Measurements from ENCODE around the gene SIGLEC8. TPM values are rescaled to one million over a fixed set of nuclear protein-coding genes. Genes with fewer than 3 reads are reported as not detected.

The SIGLEC8 gene
- total and polyA plus RNA-seq, 9 of the 15 experiments (the other 6 are each of a cell fraction or from before 2014, with no cell fraction given): 0.04 to 0.65 (median 0.39) TPM

DNA sequence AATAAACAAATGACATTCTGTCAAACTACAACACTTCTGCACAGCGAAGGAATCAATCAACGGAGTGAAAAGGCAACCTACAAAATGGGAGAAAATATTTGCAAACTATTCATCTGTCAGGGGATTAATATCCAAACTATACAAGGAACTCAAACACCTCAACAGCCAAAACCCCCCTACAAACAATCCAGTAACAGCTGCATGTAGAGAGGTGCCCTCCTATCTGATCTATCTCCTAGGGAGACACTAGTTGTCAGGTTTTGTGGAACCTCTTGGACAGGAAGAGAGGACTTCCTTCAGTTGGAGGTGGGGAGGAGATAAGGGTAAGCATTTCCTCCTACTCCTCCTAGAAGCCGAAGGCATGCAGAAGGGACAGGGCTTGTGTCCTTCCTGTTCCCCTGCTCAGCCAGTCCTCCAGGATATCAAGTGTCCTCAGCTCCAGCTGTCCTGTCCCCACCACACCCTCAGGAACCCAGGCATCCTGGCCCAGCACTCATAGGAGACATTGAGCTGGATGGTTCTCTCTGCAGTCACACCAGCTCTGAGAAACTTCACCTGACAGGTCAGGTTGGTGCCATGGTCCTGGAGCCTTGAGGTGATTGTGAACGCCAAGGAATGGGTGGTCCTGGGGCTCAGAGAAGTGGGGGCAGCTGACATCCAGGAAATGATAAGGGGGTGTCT is 9.8 kb upstream of the SIGLEC8 start (continued):
- TF ChIP-seq, protein P1, sequence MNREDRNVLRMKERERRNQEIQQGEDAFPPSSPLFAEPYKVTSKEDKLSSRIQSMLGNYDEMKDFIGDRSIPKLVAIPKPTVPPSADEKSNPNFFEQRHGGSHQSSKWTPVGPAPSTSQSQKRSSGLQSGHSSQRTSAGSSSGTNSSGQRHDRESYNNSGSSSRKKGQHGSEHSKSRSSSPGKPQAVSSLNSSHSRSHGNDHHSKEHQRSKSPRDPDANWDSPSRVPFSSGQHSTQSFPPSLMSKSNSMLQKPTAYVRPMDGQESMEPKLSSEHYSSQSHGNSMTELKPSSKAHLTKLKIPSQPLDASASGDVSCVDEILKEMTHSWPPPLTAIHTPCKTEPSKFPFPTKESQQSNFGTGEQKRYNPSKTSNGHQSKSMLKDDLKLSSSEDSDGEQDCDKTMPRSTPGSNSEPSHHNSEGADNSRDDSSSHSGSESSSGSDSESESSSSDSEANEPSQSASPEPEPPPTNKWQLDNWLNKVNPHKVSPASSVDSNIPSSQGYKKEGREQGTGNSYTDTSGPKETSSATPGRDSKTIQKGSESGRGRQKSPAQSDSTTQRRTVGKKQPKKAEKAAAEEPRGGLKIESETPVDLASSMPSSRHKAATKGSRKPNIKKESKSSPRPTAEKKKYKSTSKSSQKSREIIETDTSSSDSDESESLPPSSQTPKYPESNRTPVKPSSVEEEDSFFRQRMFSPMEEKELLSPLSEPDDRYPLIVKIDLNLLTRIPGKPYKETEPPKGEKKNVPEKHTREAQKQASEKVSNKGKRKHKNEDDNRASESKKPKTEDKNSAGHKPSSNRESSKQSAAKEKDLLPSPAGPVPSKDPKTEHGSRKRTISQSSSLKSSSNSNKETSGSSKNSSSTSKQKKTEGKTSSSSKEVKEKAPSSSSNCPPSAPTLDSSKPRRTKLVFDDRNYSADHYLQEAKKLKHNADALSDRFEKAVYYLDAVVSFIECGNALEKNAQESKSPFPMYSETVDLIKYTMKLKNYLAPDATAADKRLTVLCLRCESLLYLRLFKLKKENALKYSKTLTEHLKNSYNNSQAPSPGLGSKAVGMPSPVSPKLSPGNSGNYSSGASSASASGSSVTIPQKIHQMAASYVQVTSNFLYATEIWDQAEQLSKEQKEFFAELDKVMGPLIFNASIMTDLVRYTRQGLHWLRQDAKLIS (CRISPR knock-in tag; IDR thresholded peaks at IDR 0.05): no peak
- peak; percentile 94 for TF ChIP-seq SUPT5H (IDR thresholded peaks at IDR 0.05)
- TF ChIP-seq ZNF707 (CRISPR knock-in tag; conservative IDR thresholded peaks at IDR 0.05): no peak
- TF ChIP-seq NFIC (IDR thresholded peaks at IDR 0.05): peak; percentile 59
- peak; percentile 12; the same call in 1 of the 2 replicates for TF ChIP-seq CXXC5 (CRISPR knock-in tag; IDR thresholded peaks at IDR 0.05)
- TF ChIP-seq MAFK (IDR thresholded peaks at IDR 0.05; ENCODE audit: low read length): no peak
- no peak for TF ChIP-seq TSC22D4 (tag; IDR thresholded peaks at IDR 0.05)
- no peak for TF ChIP-seq ZNF140 (CRISPR knock-in tag; IDR thresholded peaks at IDR 0.05)
- TF ChIP-seq MXI1 (IDR thresholded peaks at IDR 0.05; ENCODE audit: low read depth, low read length): peak; percentile 64; the same call in 1 of the 2 replicates
- TF ChIP-seq NEUROD1 (IDR thresholded peaks at IDR 0.05; ENCODE audit: borderline replicate concordance, low read depth, low read length, partially characterized antibody): peak; percentile 53
- peak; percentile 77 for TF ChIP-seq NFRKB (IDR thresholded peaks at IDR 0.05; ENCODE audit: low read depth)
- peak; percentile 88 to 90; a peak in 2 of 4 replicates for TF ChIP-seq SIN3A (IDR thresholded peaks at IDR 0.05; ENCODE audit: borderline replicate concordance in 2 of 2, control insufficient read depth in 1 of 2, low read depth in 2 of 2, low read length in 2 of 2)
- TF ChIP-seq BRF1 (IDR thresholded peaks at IDR 0.05; ENCODE audit: borderline replicate concordance, extremely low read depth, insufficient read length): no peak
- TF ChIP-seq, protein P2, sequence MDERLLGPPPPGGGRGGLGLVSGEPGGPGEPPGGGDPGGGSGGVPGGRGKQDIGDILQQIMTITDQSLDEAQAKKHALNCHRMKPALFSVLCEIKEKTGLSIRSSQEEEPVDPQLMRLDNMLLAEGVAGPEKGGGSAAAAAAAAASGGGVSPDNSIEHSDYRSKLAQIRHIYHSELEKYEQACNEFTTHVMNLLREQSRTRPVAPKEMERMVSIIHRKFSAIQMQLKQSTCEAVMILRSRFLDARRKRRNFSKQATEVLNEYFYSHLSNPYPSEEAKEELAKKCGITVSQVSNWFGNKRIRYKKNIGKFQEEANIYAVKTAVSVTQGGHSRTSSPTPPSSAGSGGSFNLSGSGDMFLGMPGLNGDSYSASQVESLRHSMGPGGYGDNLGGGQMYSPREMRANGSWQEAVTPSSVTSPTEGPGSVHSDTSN (CRISPR knock-in tag; IDR thresholded peaks at IDR 0.05; ENCODE audit: low read depth): no peak
- TF ChIP-seq, protein P2 (tag; conservative IDR thresholded peaks at IDR 0.05; ENCODE audit: low read depth): peak; percentile 66
- peak; percentile 18 to 58; a peak in 2 of 4 replicates for TF ChIP-seq ARNT (IDR thresholded peaks at IDR 0.05)
- TF ChIP-seq ZBTB7A (IDR thresholded peaks at IDR 0.05; ENCODE audit: borderline replicate concordance, control insufficient read depth, low read depth, low read length): peak; percentile 40; the same call in 1 of the 2 replicates
- no peak for TF ChIP-seq CBX2 (IDR thresholded peaks at IDR 0.05; ENCODE audit: insufficient read depth, low read length, poor library complexity, severe bottlenecking)
- TF ChIP-seq PML (IDR thresholded peaks at IDR 0.05; ENCODE audit: low read length): peak; percentile 43; the same call in 1 of the 2 replicates
- TF ChIP-seq ZNF785 (CRISPR knock-in tag; IDR thresholded peaks at IDR 0.05): no peak
- no peak for TF ChIP-seq POLR3G (IDR thresholded peaks at IDR 0.05; ENCODE audit: extremely low read depth, insufficient read length, insufficient replicate concordance)
- TF ChIP-seq NFE2L1 (tag; IDR thresholded peaks at IDR 0.05; ENCODE audit: borderline replicate concordance, low read depth): no peak

Measured in K562 (cell line).